ENCODE data around the gene TOP3B.
A peak's percentile ranks its signal among the peaks of the same experiment; 100 is the strongest.

Gene TOP3B

GRCh38 chr22:21980547-21980946 lies 2.0 kb downstream of the TOP3B start:
- TF ChIP-seq TCF12 (IDR thresholded peaks at IDR 0.05; ENCODE audit: low read depth) (no peak), EGR1 (IDR thresholded peaks at IDR 0.05) (no peak), YY1 (IDR thresholded peaks at IDR 0.05; ENCODE audit: low read depth) (no peak), CEBPB (IDR thresholded peaks at IDR 0.05) (no peak), USF1 (IDR thresholded peaks at IDR 0.05) (no peak), TEAD4 (IDR thresholded peaks at IDR 0.05) (no peak), RAD21 (IDR thresholded peaks at IDR 0.05; ENCODE audit: low read depth) (no peak), REST (IDR thresholded peaks at IDR 0.05; ENCODE audit: low read depth) (no peak), ZBTB7A (IDR thresholded peaks at IDR 0.05; ENCODE audit: low read depth) (no peak), NFIC (IDR thresholded peaks at IDR 0.05) (no peak), CREB1 (IDR thresholded peaks at IDR 0.05; ENCODE audit: low read depth) (no peak), MAX (IDR thresholded peaks at IDR 0.05) (no peak), FOXM1 (IDR thresholded peaks at IDR 0.05; ENCODE audit: borderline replicate concordance, low read depth) (no peak), TAF1 (IDR thresholded peaks at IDR 0.05; ENCODE audit: low read depth) (no peak), EP300 (IDR thresholded peaks at IDR 0.05; ENCODE audit: borderline replicate concordance) (no peak)

- TF ChIP-seq EP300 (IDR thresholded peaks at IDR 0.05; ENCODE audit: borderline replicate concordance) (no peak), YY1 (IDR thresholded peaks at IDR 0.05; ENCODE audit: low read depth) (no peak), USF1 (IDR thresholded peaks at IDR 0.05) (no peak), CREB1 (IDR thresholded peaks at IDR 0.05; ENCODE audit: low read depth) (no peak), NFIC (IDR thresholded peaks at IDR 0.05) (no peak), RAD21 (IDR thresholded peaks at IDR 0.05; ENCODE audit: low read depth) (no peak), CEBPB (IDR thresholded peaks at IDR 0.05) (no peak), TAF1 (IDR thresholded peaks at IDR 0.05; ENCODE audit: low read depth) (no peak), ZBTB7A (IDR thresholded peaks at IDR 0.05; ENCODE audit: low read depth) (no peak)
Observed at GRCh38 chr22:21978564-21979386, 3.8 kb downstream of the TOP3B start.

- TF ChIP-seq TAF1 (IDR thresholded peaks at IDR 0.05; ENCODE audit: low read depth) (no peak), TEAD4 (IDR thresholded peaks at IDR 0.05) (no peak), FOXM1 (IDR thresholded peaks at IDR 0.05; ENCODE audit: borderline replicate concordance, low read depth) (no peak), CEBPB (IDR thresholded peaks at IDR 0.05) (no peak), EP300 (IDR thresholded peaks at IDR 0.05; ENCODE audit: borderline replicate concordance) (no peak), MAX (IDR thresholded peaks at IDR 0.05) (no peak), REST (IDR thresholded peaks at IDR 0.05; ENCODE audit: low read depth) (no peak), NFIC (IDR thresholded peaks at IDR 0.05) (no peak), EGR1 (IDR thresholded peaks at IDR 0.05) (no peak), RAD21 (IDR thresholded peaks at IDR 0.05; ENCODE audit: low read depth) (no peak), CREB1 (IDR thresholded peaks at IDR 0.05; ENCODE audit: low read depth) (no peak), YY1 (IDR thresholded peaks at IDR 0.05; ENCODE audit: low read depth) (no peak), USF1 (IDR thresholded peaks at IDR 0.05) (no peak)
Observed at GRCh38 chr22:21977814-21978213, 4.8 kb downstream of the TOP3B start.

- no peak for TF ChIP-seq TCF12 (IDR thresholded peaks at IDR 0.05; ENCODE audit: low read depth)
- no peak for TF ChIP-seq NFIC (IDR thresholded peaks at IDR 0.05)
Observed at GRCh38 chr22:21975854-21976345, 6.7 kb downstream of the TOP3B start.

- peak; percentile 62 for TF ChIP-seq NFIC (IDR thresholded peaks at IDR 0.05)
- TF ChIP-seq CEBPB (IDR thresholded peaks at IDR 0.05), result no peak
Observed at GRCh38 chr22:21975273-21975672, 7.3 kb downstream of the TOP3B start.

All from Ishikawa (cell line).